Measurements from ENCODE around the gene CDK8.
"Not testable (repeated sequence)": the region's sequence is repeated elsewhere in the genome, so short reads cannot be mapped to it uniquely, and the experiment has no call there.

The CDK8 gene

GRCh38 chr13:26262156-26262555, 8.2 kb downstream of the CDK8 start:
- Mint-ChIP-seq H3K27me3 (no peaks in the 10 kb centered on the region), H3K27ac (no peak overlapping the region), H3K9me3 (no peaks in the 10 kb centered on the region), H3K4me3 (no peak overlapping the region), H3K36me3 (ENCODE audit: low read depth) (no peaks in the 10 kb centered on the region), H3K4me1 (ENCODE audit: low read depth) (peaks cover 26% of the 10 kb centered on the region)
- intact Hi-C loops (cut with micrococcal nuclease) = no loop called here

- H3K36me3 Mint-ChIP-seq (ENCODE audit: low read depth) = no peaks in the 10 kb centered on the region
- H3K4me1 Mint-ChIP-seq (ENCODE audit: low read depth) = peaks cover 25% of the 10 kb centered on the region
- H3K27me3 Mint-ChIP-seq = no peaks in the 10 kb centered on the region
- intact Hi-C loops (cut with micrococcal nuclease) = no loop called here
- no peaks in the 10 kb centered on the region for H3K9me3 Mint-ChIP-seq
- no peak overlapping the region for H3K27ac Mint-ChIP-seq
- H3K4me3 Mint-ChIP-seq = no peak overlapping the region
Measured at GRCh38 chr13:26266311-26266710, 12.4 kb downstream of the CDK8 start.

- no peak overlapping the region for H3K27ac Mint-ChIP-seq
- no peaks in the 10 kb centered on the region for H3K36me3 Mint-ChIP-seq (ENCODE audit: low read depth)
- H3K4me3 Mint-ChIP-seq = no peak overlapping the region
- H3K4me1 Mint-ChIP-seq (ENCODE audit: low read depth) = peaks cover 18% of the 10 kb centered on the region
- intact Hi-C loops (cut with micrococcal nuclease) = no loop called here
- no peaks in the 10 kb centered on the region for H3K27me3 Mint-ChIP-seq
- H3K9me3 Mint-ChIP-seq = no peaks in the 10 kb centered on the region
Measured at GRCh38 chr13:26270707-26271106, 16.8 kb downstream of the CDK8 start.

GRCh38 chr13:26272621-26273020, 18.7 kb downstream of the CDK8 start:
- Mint-ChIP-seq H3K27me3 (no peaks in the 10 kb centered on the region), H3K9me3 (no peaks in the 10 kb centered on the region), H3K36me3 (ENCODE audit: low read depth) (no peaks in the 10 kb centered on the region), H3K4me1 (ENCODE audit: low read depth) (peaks cover 10% of the 10 kb centered on the region), H3K27ac (no peak overlapping the region), H3K4me3 (no peak overlapping the region)
- intact Hi-C loops (cut with micrococcal nuclease) = no loop called here

GRCh38 chr13:26280295-26280694, 26.4 kb downstream of the CDK8 start:
- H3K36me3 Mint-ChIP-seq (ENCODE audit: low read depth) = peaks cover 20% of the 10 kb centered on the region
- no peaks in the 10 kb centered on the region for H3K27me3 Mint-ChIP-seq
- peaks cover 38% of the 10 kb centered on the region for H3K9me3 Mint-ChIP-seq
- intact Hi-C loops (cut with micrococcal nuclease) = no loop called here
- no peaks in the 10 kb centered on the region for H3K4me1 Mint-ChIP-seq (ENCODE audit: low read depth)
- no peak overlapping the region for H3K27ac Mint-ChIP-seq
- no peak overlapping the region for H3K4me3 Mint-ChIP-seq

- Mint-ChIP-seq H3K4me1 (ENCODE audit: low read depth) (no peaks in the 10 kb centered on the region), H3K9me3 (peaks cover 38% of the 10 kb centered on the region), H3K36me3 (ENCODE audit: low read depth) (peaks cover 20% of the 10 kb centered on the region), H3K4me3 (no peak overlapping the region), H3K27ac (no peak overlapping the region), H3K27me3 (no peaks in the 10 kb centered on the region)
- intact Hi-C loops (cut with micrococcal nuclease) = no loop called here
Measured at GRCh38 chr13:26280822-26281221, 26.9 kb downstream of the CDK8 start.

- peaks cover 34% of the 10 kb centered on the region for H3K9me3 Mint-ChIP-seq
- H3K36me3 Mint-ChIP-seq (ENCODE audit: low read depth) = peaks cover 13% of the 10 kb centered on the region
- H3K4me3 Mint-ChIP-seq; intact Hi-C loops (cut with micrococcal nuclease); H3K4me1 Mint-ChIP-seq (ENCODE audit: low read depth); H3K27me3 Mint-ChIP-seq; H3K27ac Mint-ChIP-seq: not testable (repeated sequence)
Measured at GRCh38 chr13:26285911-26286310, 32.0 kb downstream of the CDK8 start.

GRCh38 chr13:26288838-26289237, 34.9 kb downstream of the CDK8 start:
- H3K4me3 Mint-ChIP-seq; H3K4me1 Mint-ChIP-seq (ENCODE audit: low read depth); H3K27me3 Mint-ChIP-seq; H3K36me3 Mint-ChIP-seq (ENCODE audit: low read depth); intact Hi-C loops (cut with micrococcal nuclease); H3K27ac Mint-ChIP-seq: not testable (repeated sequence)
- peaks cover 12% of the 10 kb centered on the region for H3K9me3 Mint-ChIP-seq

GRCh38 chr13:26295812-26296211, 41.9 kb downstream of the CDK8 start:
- intact Hi-C loops (cut with micrococcal nuclease) = no loop called here
- no peak overlapping the region for H3K4me3 Mint-ChIP-seq
- no peaks in the 10 kb centered on the region for H3K27me3 Mint-ChIP-seq
- H3K36me3 Mint-ChIP-seq (ENCODE audit: low read depth) = no peaks in the 10 kb centered on the region
- no peaks in the 10 kb centered on the region for H3K4me1 Mint-ChIP-seq (ENCODE audit: low read depth)
- H3K27ac Mint-ChIP-seq = no peak overlapping the region
- no peaks in the 10 kb centered on the region for H3K9me3 Mint-ChIP-seq

GRCh38 chr13:26299168-26299750, 45.3 kb downstream of the CDK8 start:
- peaks cover 7% of the 10 kb centered on the region for H3K4me1 Mint-ChIP-seq (ENCODE audit: low read depth)

GRCh38 chr13:26300140-26300539, 46.2 kb downstream of the CDK8 start:
- Mint-ChIP-seq H3K4me3 (no peak overlapping the region), H3K4me1 (ENCODE audit: low read depth) (peaks cover 10% of the 10 kb centered on the region), H3K27me3 (no peaks in the 10 kb centered on the region), H3K9me3 (no peaks in the 10 kb centered on the region), H3K27ac (no peak overlapping the region), H3K36me3 (ENCODE audit: low read depth) (no peaks in the 10 kb centered on the region)
- intact Hi-C loops (cut with micrococcal nuclease) = no loop called here

More at GRCh38 chr13:26299168-26299750, 45.3 kb downstream of the CDK8 start:
- Mint-ChIP-seq H3K27ac (no peak overlapping the region), H3K4me3 (no peak overlapping the region), H3K36me3 (ENCODE audit: low read depth) (no peaks in the 10 kb centered on the region), H3K9me3 (no peaks in the 10 kb centered on the region), H3K27me3 (no peaks in the 10 kb centered on the region)
- intact Hi-C loops (cut with micrococcal nuclease) = no loop called here

GRCh38 chr13:26305676-26306075, 51.7 kb downstream of the CDK8 start:
- no peaks in the 10 kb centered on the region for H3K36me3 Mint-ChIP-seq (ENCODE audit: low read depth)
- intact Hi-C loops (cut with micrococcal nuclease) = no loop called here
- peaks cover 30% of the 10 kb centered on the region for H3K4me1 Mint-ChIP-seq (ENCODE audit: low read depth)
- H3K4me3 Mint-ChIP-seq = no peak overlapping the region
- H3K27me3 Mint-ChIP-seq = no peaks in the 10 kb centered on the region
- no peak overlapping the region for H3K27ac Mint-ChIP-seq
- H3K9me3 Mint-ChIP-seq = no peaks in the 10 kb centered on the region

- Mint-ChIP-seq H3K27me3 (no peaks in the 10 kb centered on the region), H3K4me3 (no peak overlapping the region), H3K9me3 (no peaks in the 10 kb centered on the region), H3K36me3 (ENCODE audit: low read depth) (no peaks in the 10 kb centered on the region), H3K4me1 (ENCODE audit: low read depth) (peaks cover 33% of the 10 kb centered on the region), H3K27ac (no peak overlapping the region)
- intact Hi-C loops (cut with micrococcal nuclease) = no loop called here
Measured at GRCh38 chr13:26307701-26308100, 53.8 kb downstream of the CDK8 start.

- intact Hi-C loops (cut with micrococcal nuclease) = no loop called here
- Mint-ChIP-seq H3K4me1 (ENCODE audit: low read depth) (peaks cover 33% of the 10 kb centered on the region), H3K36me3 (ENCODE audit: low read depth) (no peaks in the 10 kb centered on the region), H3K4me3 (no peak overlapping the region), H3K27me3 (no peaks in the 10 kb centered on the region), H3K9me3 (no peaks in the 10 kb centered on the region), H3K27ac (no peak overlapping the region)
Measured at GRCh38 chr13:26308250-26308649, 54.3 kb downstream of the CDK8 start.

- Mint-ChIP-seq H3K27me3 (no peaks in the 10 kb centered on the region), H3K4me3 (no peak overlapping the region), H3K36me3 (ENCODE audit: low read depth) (no peaks in the 10 kb centered on the region), H3K27ac (no peak overlapping the region), H3K4me1 (ENCODE audit: low read depth) (peaks cover 31% of the 10 kb centered on the region), H3K9me3 (no peaks in the 10 kb centered on the region)
- intact Hi-C loops (cut with micrococcal nuclease) = no loop called here
Measured at GRCh38 chr13:26308836-26309235, 54.9 kb downstream of the CDK8 start.

Data from dendritic cell treated with granulocyte-macrophage colony-stimulating factor and Interleukin-4, amounts not matched to agents 40 ng/mL and 50 ng/mL, for 4 days (primary cell).